Hematopoietic multipotent progenitor cell treated with erythropoietin and hydrocortisone succinate and interleukin-3 and kit ligand, for 15 days (in vitro differentiated cells): ENCODE data around the gene HNRNPL.
"Not testable (repeated sequence)": the region's sequence is repeated elsewhere in the genome, so short reads cannot be mapped to it uniquely, and the experiment has no call there.

Source experiments
- DNase-seq: peaks from one replicate; pipeline ENCODE4 v3.0.0-alpha.2; 2015; ENCODE audit warnings: low spot score

HNRNPL gene

GRCh38 chr19:38829203-38829602 is 20.6 kb downstream of the HNRNPL start:
- DNase-seq = not testable (repeated sequence)

- no peak for DNase-seq
Measured at GRCh38 chr19:38826856-38827551, 22.8 kb downstream of the HNRNPL start.

DNA sequence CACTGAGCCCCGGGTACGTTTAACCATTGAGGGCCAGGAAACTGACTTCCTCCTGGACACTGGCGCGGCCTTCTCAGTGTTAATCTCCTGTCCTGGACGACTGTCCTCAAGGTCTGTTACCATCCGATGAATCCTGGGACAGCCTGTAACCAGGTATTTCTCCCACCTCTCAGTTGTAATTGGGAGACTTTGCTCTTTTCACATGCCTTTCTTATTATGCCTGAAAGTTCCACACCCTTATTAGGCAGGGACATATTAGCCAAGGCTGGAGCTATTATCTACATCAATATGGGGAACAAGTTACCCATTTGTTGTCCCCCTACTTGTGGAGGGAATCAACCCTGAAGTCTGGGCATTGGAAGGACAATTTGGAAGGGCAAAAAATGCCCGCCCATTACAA is 23.9 kb downstream of the HNRNPL start:
- not testable (repeated sequence) for DNase-seq

DNA sequence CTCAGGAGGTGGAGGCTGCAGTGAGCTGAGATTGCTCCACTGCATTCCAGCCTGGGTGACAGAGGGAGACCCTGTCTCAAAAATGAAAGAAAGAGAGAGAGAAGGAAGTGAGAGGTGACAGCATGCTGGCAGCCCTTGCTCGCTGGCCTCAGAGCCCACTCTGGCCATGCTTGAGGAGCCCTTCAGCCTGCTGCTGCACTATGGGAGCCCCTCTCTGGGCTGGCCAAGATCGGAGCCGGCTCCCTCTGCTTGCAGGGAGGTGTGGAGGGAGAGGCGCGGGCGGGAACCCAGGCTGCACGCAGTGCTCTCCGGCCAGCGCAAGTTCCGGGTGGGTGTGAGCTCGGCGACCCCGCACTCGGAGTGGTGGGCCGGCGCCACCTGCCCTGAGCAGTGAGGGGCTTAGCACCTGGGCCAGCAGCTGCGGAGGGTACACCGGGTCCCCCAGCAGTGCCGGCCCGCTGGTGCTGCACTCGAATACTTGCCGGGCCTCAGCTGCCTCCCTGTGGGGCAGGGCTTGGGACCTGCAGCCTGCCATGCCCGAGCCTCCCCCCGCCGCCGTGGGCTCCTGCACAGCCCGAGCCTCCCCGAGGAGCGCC is 28.5 kb downstream of the HNRNPL start:
- not testable (repeated sequence) for DNase-seq

DNA sequence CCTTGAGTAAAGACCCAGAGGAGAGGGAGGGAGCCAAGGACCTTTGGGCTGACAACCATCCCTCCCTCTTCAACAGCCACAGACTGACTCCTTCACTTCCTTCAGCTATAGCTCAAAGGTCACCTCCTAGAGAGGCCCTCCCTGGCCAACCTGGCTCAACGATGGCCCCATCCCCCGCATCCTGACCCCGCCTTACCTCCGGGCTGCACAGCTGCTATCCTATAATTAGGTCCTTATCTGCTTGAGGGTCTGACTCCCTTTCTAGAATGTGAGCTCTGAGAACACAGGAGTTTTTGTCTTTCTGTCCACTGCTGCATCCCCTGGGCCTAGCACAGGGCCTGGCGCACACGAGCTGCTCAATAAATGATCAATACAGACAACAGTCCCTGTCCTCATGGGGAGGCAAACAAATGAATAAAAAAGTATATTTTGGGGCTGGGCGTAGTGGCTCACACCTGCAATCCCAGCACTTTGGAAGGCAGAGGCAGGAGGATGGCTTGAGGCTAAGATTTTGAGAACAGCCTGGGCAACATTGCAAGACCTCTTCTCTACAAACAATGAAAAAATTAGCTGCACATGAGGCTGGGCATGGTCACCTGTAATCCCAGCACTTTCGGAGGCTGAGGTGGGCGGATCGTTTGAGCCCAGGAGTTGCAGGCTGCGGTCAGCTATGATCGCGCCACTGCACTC is 30.4 kb downstream of the HNRNPL start:
- no peak for DNase-seq

GRCh38 chr19:38817081-38817480 is 32.7 kb downstream of the HNRNPL start:
- DNase-seq = no peak

GRCh38 chr19:38816131-38816750 is 33.5 kb downstream of the HNRNPL start:
- DNase-seq = no peak

DNA sequence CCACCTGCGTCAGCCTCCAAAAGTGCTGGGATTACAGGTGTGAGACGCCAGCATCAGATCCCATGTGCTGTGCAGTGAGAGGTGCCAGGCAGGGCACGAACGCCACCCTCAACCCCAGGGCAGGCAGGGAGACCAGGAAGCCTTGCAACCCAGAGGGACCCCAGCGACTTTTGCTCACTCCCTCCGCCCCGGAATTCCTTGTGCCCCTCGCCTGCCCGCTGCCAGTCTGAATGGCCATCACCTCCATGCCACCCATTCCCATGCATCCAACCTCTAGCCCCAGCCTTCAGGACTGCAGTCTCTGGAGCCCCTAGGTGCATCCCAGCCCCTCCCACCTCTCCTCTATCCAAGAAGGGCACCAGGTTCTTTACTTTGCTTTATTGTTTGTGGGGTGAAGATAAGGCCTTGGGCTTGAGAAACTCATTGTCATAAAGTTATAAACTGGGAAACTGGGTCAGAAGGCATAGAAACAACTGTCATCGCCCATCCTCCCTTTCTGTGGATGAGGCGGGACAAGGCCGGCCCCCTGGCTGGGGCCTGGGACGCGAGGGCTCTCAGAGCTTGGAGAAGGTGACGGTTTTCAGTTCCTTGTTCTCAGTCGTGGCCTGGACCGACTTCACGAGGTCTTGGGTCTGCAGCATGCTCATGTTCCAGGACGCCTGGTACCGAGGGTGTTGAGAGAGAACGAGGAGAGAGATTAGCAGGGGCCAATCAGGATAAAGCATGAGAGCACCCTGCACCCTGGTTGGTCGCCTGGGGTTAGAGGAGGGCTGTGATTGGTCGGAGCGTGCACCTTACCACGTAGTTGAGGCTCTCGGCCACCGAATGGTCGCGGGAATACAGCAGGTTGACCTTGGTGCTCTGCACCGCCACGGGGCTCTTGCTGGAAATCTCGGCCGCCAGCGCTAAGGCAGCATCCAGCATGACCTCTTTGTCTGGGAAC is 34.5 kb downstream of the HNRNPL start:
- no peak for DNase-seq

DNA sequence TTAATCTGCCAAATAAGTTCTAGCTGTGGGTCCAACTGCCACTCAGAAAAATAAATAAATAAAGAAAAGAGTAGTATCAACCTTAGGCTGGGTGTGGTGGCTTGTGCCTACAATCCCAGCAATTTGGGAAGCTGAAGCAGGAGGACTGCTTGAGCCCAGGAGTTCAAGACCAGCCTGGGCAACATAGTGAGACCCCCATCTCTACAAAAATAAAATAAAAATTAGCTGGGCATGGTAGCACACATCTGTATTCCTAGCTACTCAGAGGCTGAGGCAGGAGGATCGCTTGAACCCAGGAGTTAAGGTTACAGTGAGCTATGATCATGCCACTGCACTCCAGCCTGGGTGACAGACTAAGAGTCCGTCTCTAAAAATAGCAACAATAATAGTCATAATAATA is 35.9 kb downstream of the HNRNPL start:
- not testable (repeated sequence) for DNase-seq

GRCh38 chr19:38813323-38813722 is 36.5 kb downstream of the HNRNPL start:
- no peak for DNase-seq

DNA sequence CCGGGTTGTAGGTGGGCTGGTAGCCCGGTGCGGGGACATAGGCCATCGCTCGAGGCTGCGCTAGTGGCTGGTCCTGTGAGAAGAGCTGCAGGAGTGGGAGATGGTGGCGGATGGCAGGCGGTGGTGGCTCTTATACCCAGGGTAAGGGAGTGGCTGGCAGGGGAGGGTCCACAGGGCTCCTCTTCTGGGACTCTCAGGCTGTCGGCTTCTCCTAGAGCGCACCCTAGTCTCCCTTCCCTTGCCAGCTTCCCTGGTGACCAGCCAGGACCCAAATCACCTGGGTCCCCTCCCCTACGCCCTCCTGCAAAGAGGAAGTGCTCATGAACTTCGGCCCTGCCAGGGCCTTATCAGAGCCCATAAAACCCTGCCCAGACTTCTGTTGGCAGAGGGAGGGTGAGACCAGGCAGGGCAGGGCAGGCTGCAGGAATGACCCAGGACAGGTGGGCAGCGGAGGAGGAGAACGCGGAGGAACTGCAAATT is 36.9 kb downstream of the HNRNPL start, which contains the start of gene LGALS4:
Gene LGALS4, minus strand, starts transcription at position 105 of the 480 bp plus-strand sequence. Its CDS starts 59 bp downstream, at position 46.
- DNase-seq = no peak

DNA sequence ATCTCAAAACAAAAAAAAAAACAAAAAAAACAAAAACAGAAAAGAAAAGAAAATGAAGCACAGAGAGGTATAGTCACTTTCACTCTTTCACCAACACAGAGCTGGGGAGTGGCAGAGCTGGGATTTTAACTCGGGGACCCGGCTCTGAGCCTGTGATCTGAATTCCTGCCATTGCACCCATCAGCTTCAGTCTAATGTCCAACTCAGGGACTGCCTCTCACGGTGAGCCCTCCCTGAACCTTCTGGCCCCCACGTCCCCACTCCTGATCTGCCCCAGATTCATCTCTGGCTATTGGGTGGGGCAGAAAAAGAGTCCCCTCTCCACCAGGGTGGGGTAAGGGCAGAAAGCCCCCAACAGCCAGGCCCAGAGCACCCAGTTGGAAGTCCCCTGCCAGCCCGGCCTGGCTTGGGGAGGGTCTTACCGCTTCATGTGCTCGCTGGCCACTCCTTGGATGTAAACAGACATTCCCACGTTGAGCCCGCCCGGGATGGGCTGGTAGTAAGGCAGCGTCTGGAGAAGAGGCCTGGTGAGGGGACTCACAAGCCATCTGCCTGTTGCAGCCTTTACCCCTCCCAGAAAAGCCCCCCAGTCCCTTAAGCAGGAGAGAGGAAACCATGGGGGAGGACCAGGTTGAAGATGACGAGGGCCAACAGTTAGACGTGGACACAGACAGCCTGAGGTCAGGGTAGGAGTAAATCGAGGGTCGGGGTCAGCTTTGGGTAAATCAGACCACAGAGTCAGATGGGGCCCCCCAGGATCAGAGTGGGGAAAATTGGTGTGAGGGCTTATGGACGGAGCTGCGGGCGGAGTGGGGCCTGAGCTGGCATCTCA is 37.6 kb downstream of the HNRNPL start:
- no peak for DNase-seq

- no peak for DNase-seq
Measured at GRCh38 chr19:38809592-38810252, 40.1 kb downstream of the HNRNPL start.

GRCh38 chr19:38808741-38809140 is 41.0 kb downstream of the HNRNPL start:
- no peak for DNase-seq

- DNase-seq = not testable (repeated sequence)
Measured at GRCh38 chr19:38807374-38808098, 42.2 kb downstream of the HNRNPL start.

DNA sequence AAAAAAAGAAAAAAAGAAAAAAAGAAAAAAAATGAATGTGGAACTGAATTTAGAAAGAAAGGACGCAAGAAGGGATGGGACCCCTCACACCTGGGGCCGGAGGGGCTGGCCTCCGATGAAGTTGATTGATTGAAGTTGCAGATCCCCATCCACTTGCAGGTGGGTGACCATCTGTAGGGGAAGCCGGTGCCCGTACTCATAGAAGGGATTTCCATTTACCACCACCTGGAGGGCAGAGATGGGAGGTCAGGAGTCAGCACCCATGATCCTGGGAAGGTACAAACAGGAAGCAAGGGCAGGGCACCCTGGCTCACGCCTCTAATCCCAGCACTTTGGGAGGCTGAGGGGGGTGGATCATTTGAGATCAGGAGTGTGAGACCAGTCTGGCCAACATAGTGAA is 43.4 kb downstream of the HNRNPL start:
- DNase-seq = no peak

- DNase-seq = no peak
Measured at GRCh38 chr19:38805180-38805579, 44.6 kb downstream of the HNRNPL start.

- DNase-seq = no peak
Measured at GRCh38 chr19:38803543-38803942, 46.2 kb downstream of the HNRNPL start.
